Stimulated activated CD8-positive, alpha-beta memory T cell treated with anti-CD3 and anti-CD28 coated beads, Interleukin-15, amount 100 ng/mL, for 48 hours (primary cell): Measurements from ENCODE around the gene GPC2.

ENCODE experiments used
- DNase-seq, 2 donors: peaks; one replicate each; pipeline ENCODE4 v3.0.0-alpha.2; 2020; ENCODE audit warnings: low read depth in 2 of 2

Gene GPC2

DNA sequence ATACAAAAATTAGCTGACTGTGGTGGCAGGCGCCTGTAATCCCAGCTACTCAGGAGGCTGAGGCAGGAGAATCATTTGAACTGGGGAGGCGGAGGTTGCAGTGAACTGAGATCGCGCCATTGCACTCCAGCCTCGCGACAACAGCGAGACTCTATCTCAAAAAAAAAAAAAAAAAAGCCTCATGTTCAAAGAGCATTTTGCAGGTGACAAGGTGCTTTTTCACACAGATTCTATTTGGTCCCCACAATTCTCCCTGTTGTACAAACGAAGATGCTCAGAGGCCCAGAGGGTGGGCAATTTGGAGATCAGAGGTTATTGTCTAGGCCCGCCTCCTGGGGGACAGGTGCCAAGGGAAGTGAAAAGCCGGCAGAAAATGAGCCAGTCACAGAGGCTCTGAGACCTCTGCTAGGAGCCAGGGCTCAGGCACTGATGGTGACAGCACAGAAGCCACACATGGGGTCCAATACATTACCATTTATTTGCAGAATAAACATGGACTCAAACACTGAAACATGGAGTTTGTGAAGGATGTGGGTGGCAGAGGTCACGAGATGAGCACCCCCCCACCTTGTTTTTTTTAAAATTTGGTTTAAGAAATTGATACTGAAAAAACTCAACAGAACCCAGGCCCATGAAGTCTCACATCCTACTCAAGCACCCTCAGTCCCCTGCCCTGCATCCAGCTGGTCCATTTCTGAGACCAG lies 7.9 kb downstream of the GPC2 start:
- DNase-seq, result no peak

DNA sequence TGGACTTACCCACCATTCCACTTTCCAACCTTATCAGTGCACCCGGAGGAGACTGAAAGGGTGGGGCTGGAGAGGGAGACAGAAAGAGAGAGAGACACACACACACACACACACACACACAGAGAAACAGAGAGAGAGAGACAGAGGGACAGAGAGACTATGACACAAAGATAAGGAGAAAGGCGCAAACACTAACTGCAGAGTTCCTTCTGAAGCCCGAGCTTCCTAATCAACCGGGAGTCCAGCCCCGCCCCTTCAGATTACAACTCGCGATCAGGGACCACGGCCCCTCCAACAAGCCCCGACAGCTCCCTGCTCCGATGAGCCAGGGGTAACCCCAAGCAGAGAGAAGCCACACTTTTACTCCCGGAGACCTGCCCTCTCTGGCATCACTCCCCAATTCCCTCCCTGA lies 9.3 kb downstream of the GPC2 start:
- no peak for DNase-seq

DNA sequence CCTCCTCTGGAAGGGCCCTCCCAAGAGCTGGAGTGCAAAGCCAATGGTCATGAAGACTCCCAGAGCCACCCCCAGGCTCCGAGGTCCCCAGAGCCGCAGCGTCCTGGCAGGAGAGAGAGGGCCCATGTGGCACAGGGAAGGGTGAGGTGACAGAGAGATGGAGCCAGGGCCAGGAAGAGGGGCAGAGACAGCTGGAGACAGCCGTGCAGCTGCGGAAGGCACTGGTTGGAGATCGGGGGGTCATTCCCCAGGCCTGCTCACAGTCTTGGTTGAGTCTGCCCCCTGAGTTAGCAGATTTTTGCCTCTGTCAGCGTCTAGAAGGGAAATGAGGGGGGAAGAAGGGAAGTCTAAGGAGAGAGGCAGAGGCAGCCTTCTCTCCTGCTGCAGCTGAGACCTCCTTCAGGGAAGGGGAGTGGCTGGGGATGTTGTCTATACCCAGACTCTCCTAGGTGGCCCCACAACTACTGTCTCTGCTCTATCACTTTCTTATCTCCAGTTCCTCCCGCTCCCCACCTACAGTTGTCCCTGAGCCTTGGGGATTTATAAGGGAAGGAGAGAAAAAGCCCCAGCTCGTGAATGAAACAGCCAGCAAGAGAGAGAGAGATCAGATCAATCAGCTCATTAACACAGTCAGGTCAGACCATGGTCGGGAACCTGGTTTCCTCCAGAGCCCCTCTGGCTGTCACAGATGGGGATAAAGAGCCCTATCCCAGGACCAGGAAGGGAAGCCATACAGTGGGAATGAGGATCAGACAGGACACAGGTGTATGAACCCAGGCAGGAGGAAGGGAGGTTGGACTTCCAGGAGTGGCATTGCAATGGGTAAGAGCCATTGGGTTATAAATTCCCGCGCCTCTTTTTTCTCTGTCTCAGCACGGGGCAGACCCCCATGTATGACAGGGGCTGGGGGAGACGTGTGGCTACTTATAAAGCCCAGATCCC lies 9.9 kb downstream of the GPC2 start:
- DNase-seq, result no peak

DNA sequence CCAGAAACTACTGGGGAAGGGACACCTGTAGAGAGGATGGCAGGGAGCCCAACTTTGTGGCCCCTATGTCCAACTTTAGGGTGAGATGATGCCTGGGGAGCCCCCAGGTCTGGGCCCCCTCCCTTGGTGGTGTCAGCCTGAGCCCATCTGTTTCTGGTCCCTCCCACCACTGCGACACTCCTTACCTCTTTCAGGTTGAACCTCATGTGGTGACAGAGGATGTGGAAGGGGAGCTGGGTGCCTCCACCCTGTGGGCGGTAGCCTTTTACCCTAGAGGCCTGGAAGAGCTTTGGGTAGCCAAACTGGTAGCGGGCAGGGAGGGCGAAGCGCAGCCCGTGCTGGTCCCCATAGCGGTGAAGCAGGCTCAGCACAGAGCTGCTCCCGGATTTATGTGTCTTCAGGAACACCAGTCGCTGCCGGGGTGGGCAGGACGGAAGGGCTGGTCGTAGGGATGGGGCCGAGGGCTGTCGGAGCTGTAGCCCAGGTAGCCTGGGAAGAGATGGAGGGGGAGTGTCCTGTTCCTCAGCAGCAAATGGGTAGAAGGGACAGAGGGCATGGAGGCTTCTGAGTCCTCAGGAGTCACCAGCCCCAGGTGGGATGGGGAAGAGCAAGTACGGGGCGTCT lies 10.8 kb downstream of the GPC2 start:
- no peak for DNase-seq

DNA sequence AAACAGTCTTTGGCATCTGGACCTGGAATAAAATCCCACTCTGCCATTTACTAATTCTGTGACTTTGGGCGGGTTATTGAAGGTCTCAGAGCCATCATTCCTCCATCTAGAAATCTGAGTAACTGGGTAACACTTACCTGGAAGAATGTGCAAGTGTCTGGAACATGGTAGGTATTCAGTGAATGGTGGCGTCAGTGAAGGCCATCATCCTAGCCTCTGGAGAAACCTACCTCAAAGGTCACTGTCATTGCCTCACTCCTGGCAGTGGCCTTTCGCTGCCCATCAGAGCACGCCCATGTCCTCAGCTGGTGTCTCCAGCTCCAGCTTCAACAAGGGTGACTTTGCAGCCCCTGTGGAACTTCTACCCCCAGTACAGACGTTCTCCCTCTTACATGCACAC lies 13.3 kb downstream of the GPC2 start:
- DNase-seq, result no peak

DNA sequence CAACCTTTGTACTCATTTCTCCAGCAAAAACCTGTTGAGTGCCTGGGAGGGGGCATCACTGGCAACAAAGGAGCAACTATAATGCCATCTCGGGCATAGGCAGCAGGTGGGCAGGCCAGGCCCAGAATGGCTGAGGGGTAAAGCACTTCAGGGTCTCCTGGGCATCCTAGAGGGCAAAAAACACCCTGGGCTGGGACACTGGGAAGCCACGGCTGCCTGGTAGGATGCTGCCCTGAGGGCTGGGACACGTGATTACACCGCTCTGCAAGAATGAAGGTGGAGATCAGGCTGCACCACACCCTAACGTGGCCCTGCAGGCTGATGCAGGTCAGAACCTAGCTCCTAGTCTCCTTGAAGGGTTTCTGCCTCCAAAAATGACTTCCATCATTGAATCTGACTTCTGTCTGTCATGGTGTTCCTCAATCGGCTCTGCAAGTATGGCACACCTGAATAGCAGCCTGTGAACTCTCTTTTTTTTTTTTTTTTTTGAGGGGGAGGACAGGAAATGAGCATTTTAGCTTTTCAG lies 14.1 kb downstream of the GPC2 start:
- no peak for DNase-seq

DNA sequence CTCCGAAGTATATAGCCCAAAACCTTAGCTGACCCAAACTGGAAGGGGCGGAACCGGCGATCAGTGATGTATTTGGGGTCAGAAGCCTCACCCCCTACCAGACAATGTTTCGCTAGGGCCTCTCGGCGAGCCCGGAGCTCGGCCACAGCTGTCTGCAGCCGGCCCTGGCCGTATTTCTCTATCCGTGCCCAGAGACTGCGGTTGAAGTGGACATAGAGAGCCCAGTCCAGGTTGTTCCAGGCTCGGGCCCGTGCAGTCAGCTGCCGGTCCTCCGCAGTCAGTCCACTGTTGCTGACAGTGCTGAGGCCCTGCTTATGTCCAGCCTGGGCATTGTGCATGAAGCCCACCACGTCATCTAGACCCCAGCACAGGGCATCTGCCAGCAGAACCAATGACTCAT lies 17.1 kb downstream of the GPC2 start:
- DNase-seq, result no peak

DNA sequence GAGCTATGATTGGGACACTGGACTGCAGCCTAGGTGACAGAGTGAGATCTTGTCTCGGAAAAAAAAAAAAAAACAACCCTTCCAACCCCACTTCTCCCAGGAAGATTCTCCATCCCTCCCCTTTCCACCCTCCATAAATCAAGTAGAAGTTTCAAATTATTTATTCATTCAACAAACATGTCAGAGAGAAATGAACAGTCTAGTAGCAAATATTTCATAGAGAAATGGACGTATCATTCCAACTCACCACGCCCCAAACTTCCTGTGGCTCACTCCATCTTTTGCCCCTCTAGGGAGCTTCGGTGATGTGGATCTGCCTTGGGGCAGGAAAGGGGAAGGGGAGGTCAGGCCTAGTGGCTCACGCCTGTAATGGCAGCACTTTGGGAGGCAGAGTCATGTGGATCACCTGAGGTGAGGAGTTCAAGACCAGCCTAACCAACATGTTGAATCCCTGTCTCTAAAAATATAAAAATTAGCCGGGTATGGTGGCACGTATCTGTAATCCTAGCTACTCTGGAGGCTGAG lies 18.0 kb downstream of the GPC2 start:
- DNase-seq, result no peak

DNA sequence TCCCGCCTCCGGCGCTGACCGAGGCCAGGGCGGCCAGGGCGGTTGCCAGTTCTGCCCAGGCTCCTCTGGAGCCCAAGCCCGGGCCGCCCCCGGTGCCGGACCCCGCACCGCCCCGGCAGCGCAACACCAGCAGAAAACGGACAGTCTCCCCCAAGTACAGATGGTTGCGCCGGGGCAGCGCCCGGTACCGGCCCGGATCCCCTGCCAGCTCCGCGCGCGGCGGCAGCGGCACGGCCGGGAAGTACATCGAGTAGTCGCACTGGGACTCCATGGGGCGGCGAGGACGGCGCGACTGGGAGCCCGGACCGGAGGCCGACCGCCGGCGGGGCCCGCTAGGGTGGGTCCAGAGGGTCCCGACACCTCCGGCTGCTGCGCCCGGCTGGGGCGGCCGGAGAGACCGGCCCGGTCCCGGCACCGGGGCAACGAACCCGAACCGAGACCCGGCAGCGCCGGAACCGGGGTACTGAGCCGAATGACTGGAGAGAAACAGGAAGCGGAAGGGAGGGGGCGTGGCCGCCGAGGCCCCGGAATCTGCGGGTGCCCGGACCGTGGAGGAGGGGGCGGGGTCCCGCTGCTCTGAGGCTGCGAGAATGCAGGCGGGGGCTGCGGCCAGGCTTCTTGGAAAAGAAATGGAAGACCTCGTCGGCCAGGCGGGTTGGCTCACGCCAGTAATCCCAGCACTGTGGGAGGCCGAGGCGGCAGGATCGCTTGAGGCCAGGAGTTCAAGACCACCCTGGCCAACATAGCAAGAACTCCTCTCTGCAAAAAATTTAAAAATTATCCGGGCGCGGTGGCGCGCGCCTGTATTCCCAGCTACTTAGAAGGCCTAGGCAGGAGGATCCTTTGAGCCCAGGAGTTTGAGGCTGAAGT lies 18.7 kb downstream of the GPC2 start, which contains the start of gene TRAPPC14:
Gene TRAPPC14 (minus strand): TSS at position 495 of the 870 bp plus-strand sequence. CDS start 224 bp downstream, at position 271.
- DNase-seq, result peak; percentile 88 to 89

DNA sequence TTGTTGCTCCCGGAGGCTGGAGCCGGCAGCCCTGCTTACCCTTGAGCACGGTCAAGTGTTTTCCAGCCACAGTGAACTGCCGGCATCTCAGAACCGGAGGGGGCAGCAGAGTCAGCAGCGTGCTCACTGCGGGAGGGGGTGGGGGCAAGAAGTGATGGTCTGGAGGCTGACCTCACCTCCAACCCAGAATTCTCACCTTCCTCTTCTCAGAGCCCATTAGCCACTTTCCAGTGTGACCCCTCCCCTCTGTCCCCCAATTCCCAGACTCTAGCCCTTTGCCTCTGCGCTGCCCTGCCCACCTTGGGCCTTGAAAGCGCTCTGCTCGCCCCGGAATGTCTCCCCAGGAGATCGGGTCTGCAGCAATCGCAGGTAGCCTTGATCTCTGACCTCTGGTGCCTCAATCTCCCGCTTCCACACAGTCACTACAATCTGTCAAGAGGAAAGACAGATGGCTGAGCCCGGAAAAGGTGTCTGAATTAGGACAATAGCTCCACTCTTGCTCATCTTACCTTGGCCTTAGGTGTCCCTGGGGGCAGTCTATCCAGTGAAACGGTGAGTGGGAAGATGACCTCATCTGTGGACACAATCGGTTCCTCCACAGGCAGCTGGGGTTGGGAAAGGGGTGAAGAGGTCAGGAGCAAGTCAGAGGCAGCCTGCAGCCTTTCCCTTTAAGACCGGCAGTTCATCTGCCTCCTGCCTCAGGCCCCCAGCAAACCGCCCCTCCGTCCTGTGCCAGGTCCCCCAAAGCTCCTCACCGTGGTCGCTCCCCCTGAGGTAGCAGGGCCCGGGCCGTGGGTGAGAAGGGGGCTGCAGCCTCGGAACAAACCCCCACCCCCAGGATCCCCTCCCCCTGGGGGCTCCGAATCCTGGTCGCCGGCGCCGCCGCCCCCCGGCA lies 19.6 kb downstream of the GPC2 start:
- no peak for DNase-seq

DNA sequence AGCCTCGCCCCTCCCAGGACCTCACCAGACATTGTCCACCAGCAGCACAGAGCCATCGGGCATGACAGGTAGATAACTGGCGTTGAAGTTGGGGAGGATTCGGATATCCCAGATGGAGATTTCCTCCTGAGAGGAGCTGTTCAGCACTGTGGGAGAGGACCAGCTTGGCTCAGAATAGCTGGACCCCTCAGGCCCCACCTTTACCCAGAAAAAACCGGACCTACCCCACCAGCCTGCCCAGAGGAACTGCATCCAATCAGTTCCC lies 20.2 kb downstream of the GPC2 start:
- no peak for DNase-seq

DNA sequence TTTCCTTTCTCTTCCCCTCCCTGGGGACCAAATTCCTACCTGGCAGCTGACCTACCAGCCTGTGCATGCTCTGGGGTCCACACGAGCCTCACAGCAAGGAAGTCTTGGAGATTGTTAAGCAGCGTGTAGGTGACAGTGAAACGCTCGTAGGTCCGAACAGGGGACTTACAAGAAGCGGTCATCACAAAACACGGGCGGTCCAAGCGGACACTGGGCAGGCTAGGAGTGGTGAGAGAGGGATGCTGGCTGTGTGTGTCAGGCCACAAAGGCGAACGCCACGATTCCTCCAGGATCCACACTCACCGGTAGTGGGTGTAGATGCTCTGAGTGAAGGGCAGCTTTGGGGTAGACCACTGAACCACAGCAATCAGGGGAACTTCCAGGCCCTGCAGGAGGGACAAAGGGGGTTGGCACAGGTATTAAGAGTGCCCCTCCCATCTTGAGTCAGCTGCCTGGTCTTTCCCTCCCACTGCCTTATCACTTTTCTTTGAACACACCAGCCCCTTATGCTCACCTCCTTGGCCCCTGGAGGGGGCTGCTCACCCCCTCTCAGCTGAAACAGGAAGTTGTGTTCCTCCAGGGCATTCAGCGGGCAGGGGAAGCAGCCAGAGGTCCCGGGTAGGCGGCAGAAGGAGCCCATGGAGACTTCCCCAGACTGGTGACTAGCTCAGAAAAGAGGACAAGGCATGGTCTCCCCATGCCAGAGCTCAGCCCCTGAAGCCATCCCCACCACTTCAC lies 20.7 kb downstream of the GPC2 start:
- DNase-seq, result no peak

DNA sequence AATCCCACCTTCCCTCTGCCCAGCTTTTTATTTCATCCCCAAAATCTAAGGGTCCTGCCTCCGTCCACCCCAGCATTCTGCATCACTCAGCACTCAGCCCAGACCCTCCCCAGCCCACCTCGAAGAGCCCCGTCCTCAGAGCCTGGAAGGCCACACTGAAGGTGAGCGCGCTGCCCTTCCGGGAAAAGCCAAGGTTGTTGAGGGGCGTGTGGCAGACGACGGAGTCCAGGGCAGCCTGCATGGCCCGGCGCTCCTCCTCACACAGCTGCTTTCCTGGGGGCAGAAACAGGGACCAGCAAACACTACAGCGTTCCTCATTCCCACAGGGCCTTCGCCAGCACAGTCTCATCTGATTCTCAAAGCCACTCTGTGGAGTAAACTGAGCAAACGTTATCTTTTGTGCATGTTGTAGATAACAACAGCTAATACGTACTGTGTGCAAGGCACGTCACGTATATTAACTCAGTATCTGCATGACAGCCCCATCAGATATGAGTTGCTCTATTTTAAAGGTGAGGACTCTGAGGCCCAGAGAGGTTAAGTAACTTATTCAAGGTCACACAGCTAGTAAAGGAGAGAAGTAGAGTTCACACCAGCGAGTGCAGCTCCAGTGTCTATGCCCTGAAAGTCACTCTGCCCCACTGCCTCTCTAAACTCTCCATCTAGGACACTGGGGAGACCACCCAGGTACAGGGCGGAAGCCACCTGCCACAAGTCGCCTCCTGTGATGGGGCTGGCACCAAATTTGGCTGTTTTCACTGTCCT lies 21.4 kb downstream of the GPC2 start:
- DNase-seq, result no peak

DNA sequence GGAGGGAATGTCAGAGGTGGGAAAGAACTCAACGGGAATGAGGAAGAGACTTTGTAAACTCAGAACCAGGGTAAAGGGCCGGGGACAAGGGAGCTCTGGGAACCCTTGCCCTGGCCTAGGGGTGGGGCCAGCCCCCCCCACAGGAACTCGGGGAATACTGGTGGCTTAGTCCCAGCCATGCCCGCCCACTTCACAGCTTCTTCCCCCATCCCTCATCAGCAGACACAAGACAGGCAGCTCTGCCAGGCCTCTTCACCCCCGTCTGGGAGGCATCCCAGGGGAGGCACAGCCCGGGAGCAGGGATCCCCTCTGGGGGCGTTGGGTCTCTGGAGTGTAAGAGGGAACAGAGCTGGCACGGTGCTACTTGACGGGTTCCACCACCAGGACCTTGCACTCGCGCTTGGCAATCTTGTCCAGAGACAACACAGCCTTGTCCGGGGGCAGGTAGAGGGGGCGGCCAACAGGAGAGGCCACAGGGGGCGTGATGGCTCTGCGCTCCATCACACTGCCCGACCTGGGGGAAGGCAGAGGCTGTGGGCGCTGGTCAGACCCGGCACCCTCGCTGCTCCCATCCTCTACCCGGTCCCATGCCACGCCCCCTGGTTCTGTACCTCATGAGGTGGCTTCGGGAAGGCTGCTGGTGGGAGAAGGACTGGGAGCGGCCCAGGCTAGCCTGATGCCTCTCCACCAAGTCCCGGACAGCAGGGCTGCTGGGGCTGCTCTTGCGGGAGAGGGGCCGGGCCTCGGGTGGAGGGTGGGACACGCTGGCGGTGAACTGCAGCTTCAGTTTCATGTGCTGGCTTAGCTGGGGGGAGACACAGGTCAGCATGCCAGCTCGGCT lies 22.3 kb downstream of the GPC2 start:
- no peak for DNase-seq

DNA sequence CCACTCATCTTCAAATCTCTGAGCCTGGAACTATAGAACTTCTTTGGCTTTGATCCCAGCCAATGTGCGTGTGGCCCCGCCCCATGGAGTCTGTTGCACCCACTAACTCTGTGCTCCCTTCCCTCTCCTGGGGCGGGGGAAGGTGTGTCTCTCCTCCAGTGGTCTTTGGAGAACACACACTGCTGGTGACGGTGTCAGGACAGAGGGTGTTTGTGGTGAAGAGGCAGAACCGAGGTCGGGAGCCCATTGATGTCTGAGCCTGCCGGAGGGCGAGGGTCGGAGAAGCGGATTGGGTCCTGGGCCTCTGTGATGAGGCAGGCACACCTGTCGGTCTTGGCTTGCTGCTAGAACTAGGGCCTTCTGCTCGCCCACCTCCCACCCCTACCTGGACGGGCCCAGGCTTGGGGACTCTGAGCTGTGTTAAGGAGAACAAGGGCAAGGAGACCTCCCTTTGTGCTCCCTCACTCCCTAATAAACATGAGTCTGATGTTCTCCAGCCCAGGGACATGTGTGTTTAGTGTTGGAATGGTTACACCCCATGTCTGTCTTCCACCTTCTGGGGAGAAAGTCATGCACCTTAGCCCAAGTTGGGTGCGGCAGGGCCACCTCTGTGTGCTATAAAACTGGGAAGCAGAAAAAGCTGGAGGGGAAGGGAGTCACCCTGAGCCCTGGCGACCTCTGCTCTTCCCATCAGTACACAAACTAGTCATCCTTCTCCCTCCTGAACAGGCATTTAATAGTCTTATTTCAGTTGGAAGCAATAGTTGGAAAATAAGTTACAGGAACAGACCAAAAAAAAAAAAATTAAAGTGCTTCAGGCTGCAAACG lies 23.3 kb downstream of the GPC2 start:
- DNase-seq, result no peak

DNA sequence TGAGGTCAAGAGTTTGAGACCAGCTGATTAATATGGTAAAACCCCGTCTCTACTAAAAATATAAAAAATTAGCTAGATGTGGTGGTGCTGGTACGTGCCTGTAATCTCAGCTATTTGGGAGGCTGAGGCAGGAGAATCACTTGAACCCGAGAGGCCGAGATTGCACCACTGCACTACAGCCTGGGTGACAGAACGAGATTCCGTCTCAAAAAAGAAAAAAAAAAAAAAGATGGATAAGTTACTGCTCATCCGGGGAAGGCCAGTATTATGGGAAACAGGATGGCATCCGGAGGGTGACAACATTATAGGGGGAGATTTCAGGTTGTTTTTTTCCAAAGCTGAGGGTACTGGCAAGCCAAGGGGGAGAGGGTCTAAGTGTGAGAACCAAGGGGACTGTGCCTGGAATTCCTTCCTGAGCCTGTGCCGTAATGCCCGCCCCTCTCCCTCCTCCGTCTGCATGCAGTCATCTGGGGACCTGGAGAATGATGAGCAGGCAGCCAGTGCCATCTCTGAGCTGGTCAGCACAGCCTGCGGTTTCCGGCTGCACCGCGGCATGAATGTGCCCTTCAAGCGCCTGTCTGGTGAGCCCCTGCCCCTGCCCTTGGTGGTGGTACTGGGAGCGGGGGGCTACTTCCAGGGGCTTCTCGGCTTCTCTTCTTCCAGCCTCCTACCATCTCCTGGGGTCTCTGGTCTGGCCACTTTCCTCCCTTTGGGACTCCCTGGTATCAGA lies 24.1 kb downstream of the GPC2 start:
- no peak for DNase-seq
